Left renal cortex interstitium (tissue), 4 donors: ENCODE data around the gene B4GALNT4. TPM values are rescaled to one million over a fixed set of nuclear protein-coding genes. Genes with fewer than 3 reads are reported as not detected.
"Not testable (repeated sequence)": the region's sequence is repeated elsewhere in the genome, so short reads cannot be mapped to it uniquely, and the experiment has no call there.

ENCODE experiments used
- DNase-seq, 4 donors: peaks; one replicate each; pipeline ENCODE4 v3.0.0-alpha.2; 2013; ENCODE audit warnings: low read depth in 4 of 4, low spot score in 2 of 4, missing footprints in 1 of 4
- polyA plus RNA-seq, 4 donors: library from polyadenylated mRNA; unstranded; fragments of 120-200 nt; gene quantifications; one replicate each; pipeline ENCODE4 v1.2.1, GENCODE V29; 2013; ENCODE audit not compliant: insufficient read length in 4 of 4

The B4GALNT4 gene
- polyA plus RNA-seq, 4 donors = 42.6 to 87.5 (median 82.0) TPM

DNA sequence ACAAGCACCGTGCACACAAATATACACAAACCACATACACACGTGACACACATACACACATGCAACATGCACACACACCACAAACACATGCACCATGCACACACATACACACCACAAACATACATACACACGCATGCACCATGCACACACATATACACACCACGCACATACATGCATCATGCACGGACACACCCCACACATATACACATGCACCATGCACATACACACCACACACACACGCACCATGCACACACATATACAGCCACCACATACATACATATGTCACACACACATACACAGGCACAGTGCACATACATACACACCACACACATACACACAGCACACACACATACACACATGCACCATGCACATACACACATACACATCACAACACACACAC is 12.7 kb upstream of the B4GALNT4 start:
- DNase-seq = no peak

GRCh38 chr11:357582-357981 is 11.7 kb upstream of the B4GALNT4 start:
- DNase-seq = no peak

- no peak for DNase-seq
Observed at GRCh38 chr11:358129-358800, 11.0 kb upstream of the B4GALNT4 start.

- DNase-seq = no peak
Observed at GRCh38 chr11:359181-359714, 10.1 kb upstream of the B4GALNT4 start.

DNA sequence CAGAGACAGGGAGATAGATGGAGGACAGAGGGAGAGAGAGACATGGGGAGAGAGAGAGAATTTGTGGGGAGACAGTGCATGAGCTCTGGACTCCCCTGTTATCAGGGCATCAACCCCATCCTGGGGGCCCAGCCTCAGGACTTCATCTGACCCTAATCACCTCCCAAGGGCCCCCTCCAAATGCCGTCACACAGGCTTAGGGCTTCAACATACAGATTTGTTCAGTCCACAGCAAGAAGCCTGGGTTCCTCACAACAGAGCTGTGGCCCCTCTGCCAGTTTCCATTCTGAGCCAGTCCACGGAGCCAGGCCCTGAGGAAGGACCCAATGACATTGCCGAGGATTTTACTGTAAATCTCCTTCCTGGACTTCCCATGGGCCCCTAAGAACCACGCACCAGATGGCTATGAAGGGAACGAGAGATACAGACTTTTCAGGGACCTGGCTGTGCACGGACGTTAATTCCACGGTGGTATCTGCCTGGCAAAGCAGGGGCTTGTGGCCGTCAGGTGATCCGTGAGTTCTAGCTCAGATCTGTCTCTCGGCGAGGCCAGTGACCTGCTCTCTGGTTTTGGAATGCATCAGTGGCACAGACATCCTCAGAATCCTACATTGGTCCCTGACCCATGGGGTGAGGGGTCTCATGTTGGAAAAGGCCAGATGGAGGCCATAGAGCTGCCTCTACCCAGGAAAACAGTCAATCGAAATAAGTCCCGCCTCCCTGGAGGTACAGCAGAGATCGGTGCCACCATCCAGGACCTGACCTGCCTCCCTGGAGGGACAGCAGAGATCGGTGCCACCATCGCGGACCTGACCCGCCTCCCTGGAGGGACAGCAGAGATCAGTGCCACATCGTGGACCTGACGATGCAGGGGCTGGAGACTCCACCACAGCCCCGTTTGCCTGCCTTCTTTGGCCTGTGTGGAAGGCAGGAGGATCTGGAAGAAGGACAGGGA is 8.7 kb upstream of the B4GALNT4 start:
- DNase-seq = no peak

DNA sequence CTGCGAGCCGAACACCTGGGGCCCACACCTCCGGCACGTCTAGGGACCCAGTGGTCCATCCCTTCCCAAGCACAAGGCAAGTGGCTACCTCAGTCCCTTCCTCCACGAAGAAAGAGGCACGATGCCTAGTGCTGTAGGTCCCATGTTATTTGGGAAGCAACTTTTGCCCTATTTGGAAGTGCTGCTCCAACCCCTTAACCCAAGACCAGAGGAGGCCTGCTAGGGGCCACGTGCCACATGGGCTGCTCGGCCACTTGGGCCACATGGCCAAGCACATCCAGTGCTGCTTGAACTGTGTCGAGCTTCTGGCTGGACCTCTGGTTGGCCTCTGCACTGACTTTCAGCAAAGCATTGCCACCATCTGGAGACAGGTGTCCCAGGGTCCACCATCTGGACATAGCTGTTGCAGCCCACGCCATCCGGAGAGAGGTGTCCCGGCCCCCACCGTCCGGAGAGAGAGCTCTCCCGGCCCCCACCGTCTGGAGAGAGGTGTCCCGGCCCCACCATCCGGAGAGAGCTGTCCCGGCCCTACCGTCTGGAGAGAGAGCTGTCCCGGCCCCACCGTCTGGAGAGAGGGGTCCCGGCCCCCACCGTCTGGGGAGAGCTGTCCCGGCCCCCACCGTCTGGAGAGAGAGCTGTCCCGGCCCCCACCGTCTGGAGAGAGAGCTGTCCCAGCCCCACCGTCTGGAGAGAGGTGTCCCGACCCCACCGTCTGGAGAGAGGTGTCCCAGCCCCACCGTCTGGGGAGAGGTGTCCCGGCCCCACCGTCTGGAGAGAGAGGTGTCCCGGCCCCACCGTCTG is 6.5 kb upstream of the B4GALNT4 start:
- no peak for DNase-seq

GRCh38 chr11:363443-363805 is 5.9 kb upstream of the B4GALNT4 start:
- not testable (repeated sequence) for DNase-seq

GRCh38 chr11:363948-364761 is 5.1 kb upstream of the B4GALNT4 start:
- DNase-seq = no peak

DNA sequence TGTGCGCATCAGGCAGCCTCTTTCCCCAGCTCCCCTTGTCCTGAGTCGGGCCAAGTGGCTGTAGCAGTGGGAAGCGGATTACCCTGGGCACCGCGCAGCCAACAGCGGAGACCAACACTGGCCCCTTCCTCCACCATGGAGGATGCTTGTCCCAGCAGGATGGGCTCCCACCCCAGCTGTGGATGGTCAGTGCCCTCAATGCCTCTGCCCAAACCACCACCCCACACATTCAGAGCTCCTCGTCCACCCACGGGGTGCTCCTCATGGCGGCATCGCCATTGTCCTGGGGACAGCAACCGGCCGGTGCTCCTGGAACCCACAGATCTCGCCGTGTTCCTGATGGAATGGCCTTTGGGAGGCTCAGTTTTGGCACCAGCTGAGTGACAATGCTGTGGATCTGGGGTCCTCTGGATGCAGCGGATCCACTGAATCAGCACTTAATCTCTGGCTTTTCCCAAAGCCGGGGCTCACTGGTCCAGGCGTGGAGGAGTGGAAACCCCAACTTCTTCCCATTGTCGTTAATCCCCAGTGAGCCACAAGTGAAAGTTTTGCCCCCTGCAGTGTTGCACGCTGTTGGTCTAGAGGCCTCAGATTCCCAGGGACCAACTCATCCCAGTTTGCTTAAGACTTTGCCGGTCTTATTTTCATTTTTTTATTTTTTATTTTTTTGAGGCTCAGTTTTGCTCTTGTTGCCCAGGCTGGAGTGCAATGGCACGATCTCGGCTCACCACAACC is 4.1 kb upstream of the B4GALNT4 start:
- no peak for DNase-seq

GRCh38 chr11:365831-366230 is 3.5 kb upstream of the B4GALNT4 start:
- no peak for DNase-seq

- no peak for DNase-seq
Observed at GRCh38 chr11:367956-368413, 1.3 kb upstream of the B4GALNT4 start.

- DNase-seq = no peak
Observed at GRCh38 chr11:368414-369335, 624 bp upstream of the B4GALNT4 start.

- DNase-seq = no peak
Observed at GRCh38 chr11:370070-370941, 1.0 kb downstream of the B4GALNT4 start.

- DNase-seq = no peak
Observed at GRCh38 chr11:371051-371450, 1.8 kb downstream of the B4GALNT4 start.

GRCh38 chr11:371716-372590 is 2.7 kb downstream of the B4GALNT4 start:
- no peak for DNase-seq
